ENCODE measurements around the gene KCNJ11. TPM values are rescaled to one million over a fixed set of nuclear protein-coding genes. Genes with fewer than 3 reads are reported as not detected.

Gene KCNJ11
- total and polyA plus RNA-seq, 2 donors (not counting 3 experiments of a cell fraction or from before 2014, with no cell fraction given), result 0.04 TPM; not detected in 1

DNA sequence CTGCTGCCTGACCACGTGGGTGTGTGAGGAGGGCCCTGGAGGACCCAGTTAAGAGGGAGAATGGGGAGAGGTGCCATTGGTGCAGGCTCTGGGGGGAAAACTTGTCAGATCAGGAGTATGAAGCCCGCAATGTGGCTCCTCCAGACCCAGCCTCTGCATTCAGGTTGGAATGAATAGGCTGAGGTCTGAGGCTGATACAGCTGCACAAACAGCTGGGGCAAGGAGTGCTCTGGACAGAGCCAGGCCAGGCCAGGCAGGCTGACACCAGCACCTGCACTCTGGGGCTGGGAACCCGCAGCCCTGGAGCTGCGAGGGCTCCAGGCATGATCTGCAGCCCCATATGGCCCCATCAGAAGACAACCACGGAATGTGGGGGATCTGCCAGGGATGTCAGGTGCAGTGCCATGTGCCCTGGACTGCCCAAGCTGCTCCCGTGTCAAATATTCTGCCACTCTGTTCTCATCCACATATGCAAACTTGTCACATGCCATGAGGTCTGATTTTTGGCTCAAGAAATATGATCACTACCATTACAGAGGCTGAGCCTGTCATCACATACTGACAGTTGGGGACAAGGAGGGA lies 27.2 kb upstream of the KCNJ11 start:
- POLR2A ChIA-PET, result no interaction called here
- BruUV-seq (replicated peaks), result no TSS peak
- no peak overlapping the region for H3K9ac ChIP-seq (replicated peaks; ENCODE audit: extremely low read depth, insufficient read depth, low read length)

More for the DNA sequence above, 27.2 kb upstream of the KCNJ11 start:
- Histone ChIP-seq H3K4me2 (ENCODE audit: insufficient read depth, low read length) (no peak overlapping the region), H3K4me3 (replicated peaks in 1 of 3; ENCODE audit: insufficient read depth in 1 of 3, low read depth in 1 of 3, low read length in 3 of 3) (no peak overlapping the region), H3K36me3 (ENCODE audit: control insufficient read depth in 2 of 2, extremely low read depth in 1 of 2, insufficient read depth in 2 of 2, low read length in 2 of 2) (no peaks in the 10 kb centered on the region), H4K20me1 (replicated peaks; ENCODE audit: control insufficient read depth, extremely low read depth, insufficient read depth, low read length) (no peaks in the 10 kb centered on the region), H3K79me2 (ENCODE audit: control insufficient read depth, insufficient read depth, low read length) (no peaks in the 10 kb centered on the region), H3K27me3 (ENCODE audit: control insufficient read depth in 2 of 2, insufficient read depth in 2 of 2, low read length in 2 of 2) (peaks cover 2 to 7% of the 10 kb centered on the region in 2 experiments), H3K4me1 (ENCODE audit: control insufficient read depth, extremely low read depth, insufficient read depth, low read length) (no peaks in the 10 kb centered on the region), H2AFZ (ENCODE audit: low read depth, low read length) (no peak overlapping the region), H3K9me3 (replicated peaks; ENCODE audit: control insufficient read depth, insufficient read depth, low read length) (no peaks in the 10 kb centered on the region), H3K27ac (ENCODE audit: insufficient read depth, low read depth, low read length) (no peak overlapping the region), H3K9me1 (replicated peaks; ENCODE audit: control insufficient read depth, extremely low read depth, insufficient read depth, low read length) (no peaks in the 10 kb centered on the region)
- dilution Hi-C loops (cut with MboI; ENCODE audit: extremely low pct_ligation_motif_present, low sequenced_read_pairs) (no loop called here), intact Hi-C loops (cut with micrococcal nuclease) (no loop called here)
- CTCF ChIA-PET, result no interaction called here
- DNase-seq (ENCODE audit: low read depth, low spot score) (no peak), FAIRE-seq (no peak)
- TF ChIP-seq GATA2 (IDR thresholded peaks at IDR 0.05; ENCODE audit: insufficient read depth, insufficient read length, low read depth, low read length), result no peak
- TF ChIP-seq POLR2AphosphoS5 (IDR thresholded peaks at IDR 0.05; ENCODE audit: insufficient read depth, low read depth, low read length), result no peak
- TF ChIP-seq, protein P1, sequence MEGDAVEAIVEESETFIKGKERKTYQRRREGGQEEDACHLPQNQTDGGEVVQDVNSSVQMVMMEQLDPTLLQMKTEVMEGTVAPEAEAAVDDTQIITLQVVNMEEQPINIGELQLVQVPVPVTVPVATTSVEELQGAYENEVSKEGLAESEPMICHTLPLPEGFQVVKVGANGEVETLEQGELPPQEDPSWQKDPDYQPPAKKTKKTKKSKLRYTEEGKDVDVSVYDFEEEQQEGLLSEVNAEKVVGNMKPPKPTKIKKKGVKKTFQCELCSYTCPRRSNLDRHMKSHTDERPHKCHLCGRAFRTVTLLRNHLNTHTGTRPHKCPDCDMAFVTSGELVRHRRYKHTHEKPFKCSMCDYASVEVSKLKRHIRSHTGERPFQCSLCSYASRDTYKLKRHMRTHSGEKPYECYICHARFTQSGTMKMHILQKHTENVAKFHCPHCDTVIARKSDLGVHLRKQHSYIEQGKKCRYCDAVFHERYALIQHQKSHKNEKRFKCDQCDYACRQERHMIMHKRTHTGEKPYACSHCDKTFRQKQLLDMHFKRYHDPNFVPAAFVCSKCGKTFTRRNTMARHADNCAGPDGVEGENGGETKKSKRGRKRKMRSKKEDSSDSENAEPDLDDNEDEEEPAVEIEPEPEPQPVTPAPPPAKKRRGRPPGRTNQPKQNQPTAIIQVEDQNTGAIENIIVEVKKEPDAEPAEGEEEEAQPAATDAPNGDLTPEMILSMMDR (IDR thresholded peaks at IDR 0.05; ENCODE audit: extremely low read depth in 1 of 2, insufficient read depth in 1 of 2, low read depth in 1 of 2, low read length in 2 of 2), result no peak
- no peak for TF ChIP-seq EZH2 (IDR thresholded peaks at IDR 0.05; ENCODE audit: borderline replicate concordance, low read depth, low read length, severe bottlenecking)
- no peak for TF ChIP-seq MYC (IDR thresholded peaks at IDR 0.05; ENCODE audit: low read depth, low read length)
- TF ChIP-seq JUN (IDR thresholded peaks at IDR 0.05; ENCODE audit: borderline replicate concordance, insufficient read depth, insufficient read length, low read depth), result no peak
- TF ChIP-seq, protein P2, sequence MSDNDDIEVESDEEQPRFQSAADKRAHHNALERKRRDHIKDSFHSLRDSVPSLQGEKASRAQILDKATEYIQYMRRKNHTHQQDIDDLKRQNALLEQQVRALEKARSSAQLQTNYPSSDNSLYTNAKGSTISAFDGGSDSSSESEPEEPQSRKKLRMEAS (IDR thresholded peaks at IDR 0.05; ENCODE audit: insufficient read depth, insufficient read length), result no peak
- no peak for TF ChIP-seq POLR2A (IDR thresholded peaks at IDR 0.05; ENCODE audit: low read depth, low read length)
- TF ChIP-seq FOS (IDR thresholded peaks at IDR 0.05; ENCODE audit: borderline replicate concordance, insufficient read depth, low read length), result no peak

Data from endothelial cell of umbilical vein (primary cell).